Measurements from ENCODE around the gene COL25A1. TPM values are rescaled to one million over a fixed set of nuclear protein-coding genes. Genes with fewer than 3 reads are reported as not detected.

COL25A1 gene
- total RNA-seq, 1 experiment from 2014 or later = 4.2 TPM

DNA sequence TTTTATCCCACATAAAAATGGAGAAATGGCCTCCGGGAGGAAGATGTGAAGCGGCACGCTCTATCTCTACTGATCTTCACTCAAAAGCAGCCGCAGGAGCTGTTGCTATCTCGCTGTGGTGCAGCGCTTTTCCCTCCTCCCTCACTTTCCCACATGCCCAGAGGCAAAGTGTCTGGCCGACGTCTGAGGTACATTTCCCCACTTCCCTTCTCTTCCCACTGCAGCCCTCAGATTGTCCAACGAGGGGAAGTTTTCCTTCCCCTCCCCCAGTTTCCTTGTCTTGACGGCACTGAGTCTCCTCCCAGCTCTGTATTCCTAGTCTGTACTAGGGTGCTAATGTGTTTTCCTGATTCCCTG, 660 bp upstream of the COL25A1 start:
- Histone ChIP-seq H4K8ac (replicated peaks; ENCODE audit: insufficient read length, low read depth, low read length) (no peak overlapping the region), H3K4me1 (ENCODE audit: insufficient read depth, low read length) (no peaks in the 10 kb centered on the region), H3K23me2 (ENCODE audit: insufficient read length, low read depth, low read length, poor library complexity, severe bottlenecking) (peaks cover 12% of the 10 kb centered on the region), H4K5ac (ENCODE audit: insufficient read length, low read depth, low read length) (no peak overlapping the region), H3K18ac (ENCODE audit: insufficient read length, low read depth, low read length) (peak overlapping the region; percentile 9), H3K56ac (ENCODE audit: insufficient read length, low read depth, low read length) (no peak overlapping the region), H3K9ac (ENCODE audit: extremely low read depth, insufficient read length, low read length) (peak overlapping the region; percentile 0), H2AK5ac (ENCODE audit: insufficient read length, low read length) (no peak overlapping the region), H4K20me1 (ENCODE audit: control insufficient read depth, insufficient read depth, insufficient read length) (no peaks in the 10 kb centered on the region), H2BK12ac (ENCODE audit: insufficient read length, low read depth, low read length) (no peak overlapping the region), H2BK15ac (ENCODE audit: low read depth, low read length) (no peak overlapping the region), H3K27me3 (ENCODE audit: insufficient read depth, low read length) (peaks cover 9% of the 10 kb centered on the region; the same call in 1 of the 2 replicates), H3T11ph (ENCODE audit: low read length) (no peak overlapping the region), H3K9me3 (ENCODE audit: control insufficient read depth, low read depth, low read length) (no peaks in the 10 kb centered on the region), H3K79me2 (ENCODE audit: insufficient read depth, low read length) (no peaks in the 10 kb centered on the region), H4K91ac (ENCODE audit: insufficient read length, low read depth, low read length) (no peak overlapping the region), H3K79me1 (ENCODE audit: insufficient read depth, low read depth, low read length, poor library complexity, severe bottlenecking) (no peaks in the 10 kb centered on the region), H3K23ac (ENCODE audit: insufficient read length, low read depth, low read length) (no peak overlapping the region), H2AFZ (ENCODE audit: low read length) (peak overlapping the region; percentile 40), H2BK120ac (ENCODE audit: low read depth, low read length, poor library complexity, severe bottlenecking) (no peak overlapping the region), H2BK5ac (ENCODE audit: insufficient read length, low read length) (no peak overlapping the region), H3K4ac (ENCODE audit: low read depth, low read length) (no peak overlapping the region), H3K27ac (ENCODE audit: insufficient read length, low read depth, low read length) (no peak overlapping the region), H3K14ac (ENCODE audit: insufficient read depth, low read length) (no peak overlapping the region), H2BK20ac (ENCODE audit: low read depth, low read length, poor library complexity, severe bottlenecking) (no peak overlapping the region), H3K4me2 (ENCODE audit: insufficient read depth, insufficient read length, low read length) (peak overlapping the region; percentile 85)
- H3K4me1 Mint-ChIP-seq = peaks cover 9 to 16% of the 10 kb centered on the region in 2 experiments
- DNase-seq = no peak
- H3K9me3 Mint-ChIP-seq = no peaks in the 10 kb centered on the region
- TF ChIP-seq, protein P1, sequence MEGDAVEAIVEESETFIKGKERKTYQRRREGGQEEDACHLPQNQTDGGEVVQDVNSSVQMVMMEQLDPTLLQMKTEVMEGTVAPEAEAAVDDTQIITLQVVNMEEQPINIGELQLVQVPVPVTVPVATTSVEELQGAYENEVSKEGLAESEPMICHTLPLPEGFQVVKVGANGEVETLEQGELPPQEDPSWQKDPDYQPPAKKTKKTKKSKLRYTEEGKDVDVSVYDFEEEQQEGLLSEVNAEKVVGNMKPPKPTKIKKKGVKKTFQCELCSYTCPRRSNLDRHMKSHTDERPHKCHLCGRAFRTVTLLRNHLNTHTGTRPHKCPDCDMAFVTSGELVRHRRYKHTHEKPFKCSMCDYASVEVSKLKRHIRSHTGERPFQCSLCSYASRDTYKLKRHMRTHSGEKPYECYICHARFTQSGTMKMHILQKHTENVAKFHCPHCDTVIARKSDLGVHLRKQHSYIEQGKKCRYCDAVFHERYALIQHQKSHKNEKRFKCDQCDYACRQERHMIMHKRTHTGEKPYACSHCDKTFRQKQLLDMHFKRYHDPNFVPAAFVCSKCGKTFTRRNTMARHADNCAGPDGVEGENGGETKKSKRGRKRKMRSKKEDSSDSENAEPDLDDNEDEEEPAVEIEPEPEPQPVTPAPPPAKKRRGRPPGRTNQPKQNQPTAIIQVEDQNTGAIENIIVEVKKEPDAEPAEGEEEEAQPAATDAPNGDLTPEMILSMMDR (conservative IDR thresholded peaks at IDR 0.05) = no peak
- H3K4me3 Mint-ChIP-seq = peak overlapping the region; percentile 71 to 82
- H3K36me3 Mint-ChIP-seq (ENCODE audit: insufficient read depth in 1 of 3, low read depth in 3 of 3) = no peaks in the 10 kb centered on the region; a peak in 1 of 7 replicates
- peaks cover 50% of the 10 kb centered on the region for H3K27me3 Mint-ChIP-seq (ENCODE audit: low read depth)
- no CpG with 5 or more reads among the region's 10 CpGs for WGBS (ENCODE audit: extremely low coverage, insufficient read length, low lambda C conversion rate)
- peak overlapping the region; percentile 74 to 91 (median 75) for H3K27ac Mint-ChIP-seq
